Upper lobe of left lung (tissue), 6 donors: ENCODE results near the gene IDI1. TPM values are rescaled to one million over a fixed set of nuclear protein-coding genes. Genes with fewer than 3 reads are reported as not detected.

Source experiments
- ATAC-seq, 2 donors: fragments of 200-7000 bp; cut with Tn5 transposase; one replicate each; pipeline ENCODE4 v1.9.1; 2022; ENCODE audit warnings: mild to moderate bottlenecking in 2 of 2, moderate library complexity in 2 of 2; ENCODE audit not compliant: low FRiP score in 2 of 2
- DNase-seq, 2 donors: peaks; one replicate each; pipeline ENCODE4 v3.0.0-alpha.2; 2019 to 2020
- H3K27ac ChIP-seq, 4 donors: fragments of 200-600 bp; sonication (generic); one replicate each; pipeline ENCODE4 v1.5.1; 2016 to 2019
- H3K27me3 ChIP-seq, 4 donors: fragments of 200-600 bp; sonication (generic); one replicate each; pipeline ENCODE4 v1.5.1; 2017 to 2019
- H3K36me3 ChIP-seq, 4 donors: fragments of 200-600 bp; sonication (generic); one replicate each; pipeline ENCODE4 v1.5.1; 2016 to 2019
- H3K4me1 ChIP-seq, 4 donors: fragments of 200-600 bp; sonication (generic); one replicate each; pipeline ENCODE4 v1.5.1; 2018 to 2019
- H3K4me3 ChIP-seq, 4 donors: fragments of 200-600 bp; sonication (generic); one replicate each; pipeline ENCODE4 v1.5.1; 2017 to 2019; ENCODE audit warnings: mild to moderate bottlenecking in 2 of 4, moderate library complexity in 1 of 4
- H3K9me3 ChIP-seq, 4 donors: fragments of 200-600 bp; sonication (generic); one replicate each; pipeline ENCODE4 v1.5.1; 2018 to 2019
- EP300 ChIP-seq, 4 donors: sonication (generic); formaldehyde crosslinking; IDR thresholded peaks; one replicate each; pipeline ENCODE4 v1.5.1; 2017; ENCODE audit warnings: antibody characterized with exemption in 4 of 4, control low read depth in 2 of 4
- POLR2A ChIP-seq, 4 donors: fragments of 450-650 bp; IDR thresholded peaks; one replicate each; pipeline ENCODE4 v1.5.1; 2016 to 2017; ENCODE audit warnings: antibody characterized with exemption in 4 of 4, mild to moderate bottlenecking in 2 of 4
- POLR2AphosphoS5 ChIP-seq, 2 donors: sonication (generic); formaldehyde crosslinking; IDR thresholded peaks; one replicate each; pipeline ENCODE4 v1.5.1; 2017; ENCODE audit warnings: antibody characterized with exemption in 2 of 2
- WGBS, 2 donors: methylation state at CpG; one replicate each; pipeline ENCODE4 v1.1.5; 2017 to 2018; 5-methylcytosine and 5-hydroxymethylcytosine counted together
- total RNA-seq, 6 donors: library from RNA; depleted of rRNA in 4 of 6; stranded (reverse); fragments of >200 nt in 4 of 6; gene quantifications; one replicate each; pipeline versions ENCODE4 v1.1.0 to v1.2.1, GENCODE V29; 2016 to 2021
- TF ChIP-seq, protein P1 (sequence below), 6 experiments: fragments of 450-650 bp in 4 of 6; fragments of 200-600 bp in 2 of 6; sonication (generic) in 2 of 6; IDR thresholded peaks; one replicate each; pipeline ENCODE4 v1.5.1; 2016 to 2019; ENCODE audit warnings: antibody characterized with exemption in 6 of 6
- donor health status: DM: no; HTN: no; CAD: no; lungs with moderate emphysema.
- donor health status: DM: no; HTN: yes; CAD: no; lungs with severe emphysema.

IDI1 gene
- total RNA-seq, 6 donors from 2014 or later = 35.6 to 100 (median 79.1) TPM

DNA sequence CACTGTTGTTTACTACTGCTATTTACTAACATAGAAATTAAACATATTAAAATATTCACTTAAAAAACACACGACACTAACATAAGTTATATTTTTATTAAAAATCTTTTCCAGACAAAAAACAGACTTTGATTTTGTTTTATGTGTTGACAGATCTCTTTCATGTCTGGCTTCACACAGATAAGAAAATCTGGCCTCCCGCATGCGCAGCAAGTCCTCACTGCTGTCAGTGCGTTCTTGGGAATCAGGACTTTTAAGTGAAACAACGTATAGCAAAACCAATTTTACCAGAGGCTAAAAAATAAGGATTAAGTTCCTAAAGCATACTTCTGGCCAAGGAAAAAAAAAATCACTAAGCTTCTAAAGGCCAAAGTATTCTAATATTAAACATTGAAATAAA, 1.2 kb upstream of the IDI1 start:
- TF ChIP-seq, protein P1, sequence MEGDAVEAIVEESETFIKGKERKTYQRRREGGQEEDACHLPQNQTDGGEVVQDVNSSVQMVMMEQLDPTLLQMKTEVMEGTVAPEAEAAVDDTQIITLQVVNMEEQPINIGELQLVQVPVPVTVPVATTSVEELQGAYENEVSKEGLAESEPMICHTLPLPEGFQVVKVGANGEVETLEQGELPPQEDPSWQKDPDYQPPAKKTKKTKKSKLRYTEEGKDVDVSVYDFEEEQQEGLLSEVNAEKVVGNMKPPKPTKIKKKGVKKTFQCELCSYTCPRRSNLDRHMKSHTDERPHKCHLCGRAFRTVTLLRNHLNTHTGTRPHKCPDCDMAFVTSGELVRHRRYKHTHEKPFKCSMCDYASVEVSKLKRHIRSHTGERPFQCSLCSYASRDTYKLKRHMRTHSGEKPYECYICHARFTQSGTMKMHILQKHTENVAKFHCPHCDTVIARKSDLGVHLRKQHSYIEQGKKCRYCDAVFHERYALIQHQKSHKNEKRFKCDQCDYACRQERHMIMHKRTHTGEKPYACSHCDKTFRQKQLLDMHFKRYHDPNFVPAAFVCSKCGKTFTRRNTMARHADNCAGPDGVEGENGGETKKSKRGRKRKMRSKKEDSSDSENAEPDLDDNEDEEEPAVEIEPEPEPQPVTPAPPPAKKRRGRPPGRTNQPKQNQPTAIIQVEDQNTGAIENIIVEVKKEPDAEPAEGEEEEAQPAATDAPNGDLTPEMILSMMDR (IDR thresholded peaks at IDR 0.05) = no peak
- TF ChIP-seq POLR2AphosphoS5 (IDR thresholded peaks at IDR 0.05) (no peak), POLR2A (IDR thresholded peaks at IDR 0.05) (no peak), EP300 (IDR thresholded peaks at IDR 0.05) (no peak)
- DNase-seq = no peak
- Histone ChIP-seq H3K27ac (peak overlapping the region; percentile 97 to 99 (median 98)), H3K9me3 (no peaks in the 10 kb centered on the region), H3K27me3 (no peaks in the 10 kb centered on the region), H3K36me3 (peaks cover 0 to 16% (median 2%) of the 10 kb centered on the region in 4 donors), H3K4me1 (peaks cover 41 to 59% (median 51%) of the 10 kb centered on the region in 4 donors), H3K4me3 (peak overlapping the region in 3 of 4 donors; percentile 70 to 82 (median 74))
- 41 to 43% methylated on average over 5 of the region's 5 CpGs for WGBS, 2 donors
- no peak for ATAC-seq

DNA sequence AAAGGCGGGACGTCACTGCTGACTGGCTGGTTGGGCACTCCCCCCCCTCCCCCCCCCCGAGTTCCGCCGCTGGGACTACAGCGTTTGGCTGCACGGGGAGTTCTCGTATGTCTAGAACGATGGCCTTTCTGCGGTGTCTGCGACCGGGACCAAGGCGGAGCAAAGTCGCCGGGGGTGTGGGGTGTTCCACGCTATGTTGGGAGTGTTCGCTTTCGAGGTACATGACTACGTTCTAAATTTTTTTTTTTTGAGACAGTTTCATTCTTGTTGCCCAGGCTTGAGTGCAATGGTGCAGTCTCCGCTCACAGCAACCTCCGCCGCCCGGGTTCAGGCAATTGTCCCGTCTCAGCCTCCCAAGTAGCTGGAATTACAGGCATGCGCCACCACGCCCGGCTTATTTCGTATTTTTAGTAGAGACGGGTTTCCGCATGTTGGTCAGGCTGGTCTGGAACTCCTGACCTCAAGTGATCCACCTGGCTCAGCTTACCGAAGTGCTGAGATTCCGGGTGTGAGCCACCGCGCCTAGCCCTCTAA, 573 bp upstream of the IDI1 start:
- Histone ChIP-seq H3K36me3 (peaks cover 0 to 16% (median 2%) of the 10 kb centered on the region in 4 donors), H3K9me3 (no peaks in the 10 kb centered on the region), H3K27me3 (no peaks in the 10 kb centered on the region), H3K4me3 (peak overlapping the region; percentile 51 to 82 (median 72)), H3K4me1 (peaks cover 40 to 59% (median 50%) of the 10 kb centered on the region in 4 donors), H3K27ac (peak overlapping the region; percentile 97 to 99 (median 98))
- TF ChIP-seq POLR2AphosphoS5 (IDR thresholded peaks at IDR 0.05) (no peak), EP300 (IDR thresholded peaks at IDR 0.05) (no peak)
- TF ChIP-seq, protein P1 (IDR thresholded peaks at IDR 0.05) = no peak
- whole genome bisulfite sequencing, 2 donors = 1% methylated on average over 16 to 34 of the region's 34 CpGs
- ATAC-seq (no peak), DNase-seq (no peak)

DNA sequence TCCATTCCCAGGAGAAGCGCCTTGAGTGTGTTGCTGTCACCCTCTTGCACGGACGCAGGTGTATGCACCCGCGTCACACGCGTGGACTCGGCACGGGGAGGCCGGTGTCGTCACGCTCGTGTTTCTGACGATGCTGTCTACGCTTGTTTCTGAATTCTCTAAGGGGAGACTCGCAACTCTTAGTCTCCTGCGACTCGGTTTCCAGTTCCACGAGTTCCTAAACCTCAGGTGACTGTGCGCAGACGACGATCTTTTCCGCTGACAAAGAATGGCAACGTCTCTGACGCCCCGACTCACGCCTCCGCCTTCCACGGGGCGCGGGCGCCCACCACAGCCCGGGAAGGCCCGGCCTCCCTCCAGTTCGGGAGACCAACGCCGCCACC, 579 bp downstream of the IDI1 start:
- Histone ChIP-seq H3K27ac (peak overlapping the region; percentile 97 to 99 (median 98)), H3K4me3 (peak overlapping the region; percentile 70 to 82 (median 73)), H3K36me3 (peaks cover 0 to 17% (median under 1%) of the 10 kb centered on the region in 4 donors), H3K27me3 (no peaks in the 10 kb centered on the region), H3K9me3 (no peaks in the 10 kb centered on the region), H3K4me1 (peaks cover 38 to 57% (median 45%) of the 10 kb centered on the region in 4 donors)
- WGBS, 2 donors = 0 to 1% methylated on average over 19 to 34 of the region's 37 CpGs
- ATAC-seq (peak in 1 of 2 donors; percentile 51), DNase-seq (peak in 1 of 2 donors; percentile 35)
- peak in 1 of 4 donors; percentile 28 for TF ChIP-seq POLR2A (IDR thresholded peaks at IDR 0.05)
- no peak for TF ChIP-seq EP300 (IDR thresholded peaks at IDR 0.05)

DNA sequence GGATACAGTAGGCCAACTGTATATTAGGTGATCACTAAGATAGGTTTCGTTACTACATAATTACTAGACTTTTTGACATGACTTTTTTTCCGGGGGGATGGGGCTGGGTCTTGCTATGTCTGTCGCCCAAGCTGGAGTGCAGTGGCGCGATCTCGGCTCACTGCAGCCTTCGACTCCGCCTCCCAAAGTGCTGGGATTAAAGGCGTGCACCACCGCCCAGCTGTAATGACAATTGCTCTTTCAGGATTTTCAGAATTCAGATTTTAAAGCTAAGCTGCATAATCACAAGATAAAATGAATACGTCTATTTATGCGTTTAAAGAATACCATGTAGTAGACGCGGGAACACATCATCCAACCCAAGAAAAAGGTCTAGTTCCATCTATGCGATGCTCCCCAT, 982 bp downstream of the IDI1 start:
- Histone ChIP-seq H3K27ac (peak overlapping the region; percentile 97 to 99 (median 98)), H3K27me3 (no peaks in the 10 kb centered on the region), H3K36me3 (peaks cover 0 to 21% (median 4%) of the 10 kb centered on the region in 4 donors), H3K9me3 (no peaks in the 10 kb centered on the region), H3K4me3 (peak overlapping the region; percentile 70 to 82 (median 73)), H3K4me1 (peaks cover 36 to 61% (median 44%) of the 10 kb centered on the region in 4 donors)
- WGBS, 2 donors = 1 to 2% methylated on average over 15 of the region's 15 CpGs
- TF ChIP-seq POLR2A (IDR thresholded peaks at IDR 0.05) (no peak), EP300 (IDR thresholded peaks at IDR 0.05) (no peak), POLR2AphosphoS5 (IDR thresholded peaks at IDR 0.05) (no peak)
- TF ChIP-seq, protein P1 (IDR thresholded peaks at IDR 0.05) = no peak
- DNase-seq = peak in 1 of 2 donors; percentile 29
- no peak for ATAC-seq

DNA sequence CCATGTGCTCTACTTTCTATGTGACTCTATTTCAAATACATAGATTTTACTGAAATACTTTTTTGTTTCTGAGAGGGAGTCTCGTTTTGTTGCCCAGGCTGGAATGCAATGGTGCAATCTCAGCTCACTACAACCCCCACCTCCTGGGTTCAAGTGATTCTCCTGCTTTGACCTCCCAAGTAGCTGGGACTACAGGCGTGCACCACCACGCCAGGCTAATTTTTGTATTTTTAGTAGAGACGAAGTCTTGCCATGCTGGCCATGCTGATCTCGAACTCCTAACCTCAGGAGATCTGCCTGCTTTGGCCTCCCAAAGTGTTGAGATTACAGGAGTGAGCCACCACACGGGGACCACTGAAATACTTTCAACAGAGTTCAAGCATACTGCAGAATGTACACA, 3.5 kb downstream of the IDI1 start:
- H3K27me3 ChIP-seq = no peaks in the 10 kb centered on the region
- DNase-seq (no peak), ATAC-seq (no peak)
- peak overlapping the region in 3 of 4 donors; percentile 23 to 90 (median 84) for H3K27ac ChIP-seq
- H3K9me3 ChIP-seq = no peaks in the 10 kb centered on the region
- TF ChIP-seq EP300 (IDR thresholded peaks at IDR 0.05) (no peak), POLR2A (IDR thresholded peaks at IDR 0.05) (no peak), POLR2AphosphoS5 (IDR thresholded peaks at IDR 0.05) (no peak)
- TF ChIP-seq, protein P1 (IDR thresholded peaks at IDR 0.05) = no peak
- 69 to 80% methylated on average over 6 of the region's 6 CpGs for WGBS, 2 donors
- peak overlapping the region in 1 of 4 donors; percentile 29 for H3K4me3 ChIP-seq
- peaks cover 26 to 50% (median 38%) of the 10 kb centered on the region in 4 donors for H3K4me1 ChIP-seq
- H3K36me3 ChIP-seq = peaks cover 7 to 31% (median 18%) of the 10 kb centered on the region in 4 donors
